IPS DF 4.7 (cell line): Measurements from ENCODE around the gene LPIN1.
"Not testable (repeated sequence)": the region's sequence is repeated elsewhere in the genome, so short reads cannot be mapped to it uniquely, and the experiment has no call there.

Source experiments
- DNase-seq: peaks from one replicate; pipeline ENCODE4 v3.0.0-alpha.2; 2013; ENCODE audit warnings: low spot score; ENCODE audit errors: extremely low read depth

Gene LPIN1

DNA sequence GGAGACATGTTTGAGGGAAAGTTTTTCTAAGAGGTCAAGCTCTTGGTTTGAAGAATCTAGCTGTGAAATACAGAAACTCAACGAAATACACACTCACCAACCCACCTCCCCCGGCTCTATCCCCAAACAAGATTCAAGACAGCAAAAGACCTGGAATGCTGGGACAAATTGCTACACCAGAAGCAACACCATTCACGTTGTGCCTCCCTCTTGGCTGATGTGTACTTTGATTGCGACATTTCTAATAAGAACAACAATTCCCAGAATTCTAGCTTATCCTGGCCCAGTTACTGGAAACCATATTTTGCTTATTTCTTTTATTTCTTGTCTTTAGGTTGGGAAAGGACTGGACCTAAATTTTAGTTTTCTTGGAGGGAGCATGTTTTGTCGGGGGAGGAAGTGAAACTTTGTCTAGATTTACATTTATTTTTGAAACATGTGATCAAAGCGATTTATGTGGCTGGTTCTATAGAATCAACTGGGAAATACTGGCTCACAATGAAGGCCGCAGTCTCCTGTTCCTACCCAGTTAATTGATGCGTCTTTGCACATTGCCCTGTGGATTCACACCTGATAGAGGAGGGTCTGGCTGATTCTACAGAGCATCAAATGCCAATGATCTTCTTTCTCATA, 29.6 kb upstream of the LPIN1 start:
- DNase-seq: no peak

DNA sequence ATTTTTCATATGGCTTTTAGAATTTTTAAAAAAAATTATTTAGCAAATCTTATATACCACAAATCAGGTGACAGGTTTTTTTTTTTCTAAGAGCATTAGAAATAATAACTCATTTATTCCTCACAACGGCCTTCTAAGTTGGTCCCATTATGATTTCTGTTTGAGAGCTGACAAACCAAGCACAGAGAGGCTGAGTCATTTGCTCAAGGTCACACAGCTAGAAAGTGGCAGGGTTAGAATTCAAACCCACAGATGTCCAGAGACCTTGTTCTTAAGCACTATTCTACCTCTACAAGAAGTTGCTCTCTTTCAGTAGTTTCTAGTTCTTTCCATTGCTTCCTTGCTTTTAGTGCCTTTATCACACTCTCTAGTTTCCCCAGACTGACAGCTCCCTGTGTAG, 28.8 kb upstream of the LPIN1 start:
- no peak for DNase-seq

DNA sequence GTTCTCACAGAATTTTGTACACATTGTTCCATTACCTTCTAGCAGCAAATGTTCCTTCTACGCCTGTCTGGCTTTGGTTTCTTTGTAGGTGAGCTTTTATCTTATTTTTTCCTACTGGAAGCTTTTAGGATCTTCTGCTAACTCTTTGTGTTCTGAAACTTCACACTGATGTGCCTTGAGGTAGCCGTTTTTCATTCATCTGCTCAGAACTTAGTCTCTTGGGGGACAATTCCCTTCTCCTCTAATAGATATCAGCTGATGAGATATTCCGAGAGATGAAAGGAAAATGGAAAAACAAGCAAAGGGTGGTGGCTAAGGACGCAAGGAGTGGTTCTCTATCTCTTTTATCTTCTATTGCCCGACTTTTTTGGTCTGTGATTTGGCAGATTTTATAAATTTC, 27.8 kb upstream of the LPIN1 start:
- no peak for DNase-seq

DNA sequence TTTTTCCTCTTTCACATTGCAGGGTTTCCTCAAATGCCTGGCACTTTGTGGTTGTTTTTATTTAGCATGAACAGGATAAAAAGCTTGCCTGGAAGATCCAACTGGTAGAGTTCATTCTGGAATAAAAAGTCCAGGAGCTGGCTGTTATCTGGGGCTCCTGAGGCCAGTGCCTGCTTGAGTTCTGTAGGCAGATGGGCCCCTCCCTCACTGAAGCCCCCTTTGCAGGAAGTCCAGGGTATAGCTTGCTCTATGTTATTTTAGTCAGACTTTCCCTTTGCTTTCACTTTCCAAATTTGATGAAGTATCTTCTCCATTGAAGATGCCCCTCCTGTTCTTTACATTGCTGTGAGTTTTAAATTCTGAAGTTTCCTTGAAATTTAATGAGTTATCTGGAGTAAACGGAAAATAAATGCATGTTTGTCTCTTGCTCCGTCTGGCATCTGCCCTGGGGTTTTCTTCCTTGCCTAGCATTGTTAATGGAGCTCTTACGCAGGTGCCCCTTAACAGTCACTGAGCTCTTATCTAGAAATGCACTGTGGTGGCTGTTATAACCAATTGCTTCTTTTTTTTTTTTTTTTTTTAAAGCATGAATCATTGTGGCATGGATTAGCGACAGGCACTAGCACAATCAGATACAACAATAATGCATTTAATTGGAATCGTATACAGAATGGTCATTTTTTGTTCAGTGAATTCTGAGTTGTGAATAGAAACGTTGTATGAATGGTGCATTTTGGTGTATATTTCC, 27.0 kb upstream of the LPIN1 start:
- no peak for DNase-seq

DNA sequence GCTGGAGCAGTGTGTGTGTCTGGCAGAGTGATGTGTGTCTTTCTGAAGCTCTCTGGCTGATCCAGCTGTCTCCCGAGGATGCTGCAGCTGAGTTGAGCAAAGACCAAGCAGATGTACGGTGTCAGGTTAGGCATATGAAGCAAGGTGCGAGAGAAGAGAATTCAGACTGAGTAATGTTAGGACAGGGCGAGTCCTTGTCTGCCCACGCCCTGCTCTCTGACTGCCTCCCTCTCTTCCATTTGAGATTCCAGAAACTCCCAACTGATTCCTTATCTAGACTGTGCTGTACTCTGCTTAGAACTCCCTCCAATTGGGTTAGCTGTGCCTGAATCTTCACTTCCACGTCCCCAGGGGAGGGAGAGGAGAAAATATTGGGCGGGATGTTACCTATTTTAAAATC, 25.7 kb upstream of the LPIN1 start:
- DNase-seq: no peak

DNA sequence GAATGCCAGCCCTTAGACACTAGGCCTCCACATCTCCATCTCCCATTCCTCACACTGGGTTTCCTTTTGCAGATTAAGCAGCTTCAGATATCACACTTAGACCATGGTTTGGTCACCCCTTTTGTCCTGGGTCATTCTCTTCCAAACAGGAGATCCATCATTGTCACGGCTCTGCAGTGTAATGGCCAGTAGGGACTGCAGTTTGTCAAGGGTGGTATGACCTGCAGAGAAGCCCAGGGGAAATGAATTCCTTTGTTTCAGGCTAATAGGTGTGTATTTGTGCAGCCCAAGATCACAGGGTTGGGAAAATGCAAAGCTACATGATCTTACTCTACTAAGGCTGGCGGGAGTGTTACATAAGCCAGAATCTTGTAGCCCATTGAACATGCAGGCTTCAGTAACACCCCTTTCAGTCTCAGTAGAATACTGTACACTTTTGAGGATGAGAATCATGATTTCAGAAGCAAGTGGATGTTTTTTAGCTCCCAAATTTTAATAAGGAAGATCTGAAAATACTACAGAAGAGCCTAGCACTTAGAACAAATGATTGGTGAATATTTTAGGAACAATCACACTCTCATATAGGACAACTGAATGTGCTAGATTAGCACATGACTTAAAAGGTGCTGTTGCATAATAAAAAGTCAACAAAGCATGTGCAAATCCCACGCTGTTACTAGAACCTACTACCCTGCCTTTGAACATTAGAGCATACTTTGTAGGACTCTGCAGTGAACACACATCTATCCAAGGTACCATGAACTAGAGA, 24.0 kb upstream of the LPIN1 start:
- DNase-seq: no peak

DNA sequence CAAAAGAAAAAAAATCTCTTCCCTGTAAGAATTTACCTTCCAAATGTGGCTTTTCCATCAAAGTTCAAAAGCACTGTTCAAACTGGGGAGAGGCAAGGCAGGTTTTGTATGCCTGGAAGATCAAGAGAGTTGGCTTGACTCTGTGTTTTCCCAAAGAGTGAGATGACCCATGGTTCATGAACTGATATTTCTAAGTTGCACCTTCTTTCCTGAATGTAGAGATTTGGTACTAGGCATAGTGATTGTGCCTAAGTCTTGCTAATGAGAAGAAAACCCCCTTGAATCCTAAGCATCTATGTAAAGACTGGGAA, 23.4 kb upstream of the LPIN1 start:
- DNase-seq: no peak

DNA sequence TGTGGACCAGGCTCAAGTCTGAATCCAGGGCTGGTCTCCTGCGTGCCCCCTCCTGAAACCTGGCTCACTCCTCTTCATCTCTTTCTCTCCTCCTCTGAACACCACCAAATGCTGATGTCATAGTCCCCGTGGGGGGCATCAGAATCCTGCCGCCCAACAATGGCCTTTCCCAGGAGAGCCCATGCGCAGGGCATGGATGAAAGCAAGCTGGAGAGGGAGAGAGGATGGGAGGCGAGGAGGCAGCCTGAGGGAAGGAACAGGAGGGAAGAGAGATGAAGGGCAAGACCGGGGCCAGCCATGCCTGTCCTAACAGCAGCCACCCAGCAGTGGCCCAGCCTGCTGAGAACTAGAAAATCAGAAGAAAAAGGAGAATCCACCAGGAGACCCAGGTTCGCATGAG, 22.3 kb upstream of the LPIN1 start:
- DNase-seq: no peak

DNA sequence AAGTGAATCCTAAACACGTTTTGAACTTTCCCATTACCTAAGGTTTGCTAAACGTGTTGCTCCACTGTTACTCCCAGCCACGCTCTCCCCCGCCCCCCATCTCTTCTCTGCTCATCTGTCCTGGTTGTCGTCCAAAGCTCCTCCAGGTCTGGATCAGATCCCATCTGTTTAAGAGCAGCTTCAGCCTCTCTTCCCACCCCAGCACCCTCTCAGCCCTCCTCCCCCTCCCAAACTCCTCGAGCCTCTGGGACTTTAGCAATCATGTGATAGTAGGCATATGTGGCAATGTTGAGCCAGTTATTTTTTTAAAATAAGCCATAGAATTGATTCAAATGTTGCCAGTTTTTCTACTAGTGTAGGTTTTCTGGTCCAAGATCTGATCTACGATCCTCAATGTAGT, 20.0 kb upstream of the LPIN1 start:
- DNase-seq: no peak

DNA sequence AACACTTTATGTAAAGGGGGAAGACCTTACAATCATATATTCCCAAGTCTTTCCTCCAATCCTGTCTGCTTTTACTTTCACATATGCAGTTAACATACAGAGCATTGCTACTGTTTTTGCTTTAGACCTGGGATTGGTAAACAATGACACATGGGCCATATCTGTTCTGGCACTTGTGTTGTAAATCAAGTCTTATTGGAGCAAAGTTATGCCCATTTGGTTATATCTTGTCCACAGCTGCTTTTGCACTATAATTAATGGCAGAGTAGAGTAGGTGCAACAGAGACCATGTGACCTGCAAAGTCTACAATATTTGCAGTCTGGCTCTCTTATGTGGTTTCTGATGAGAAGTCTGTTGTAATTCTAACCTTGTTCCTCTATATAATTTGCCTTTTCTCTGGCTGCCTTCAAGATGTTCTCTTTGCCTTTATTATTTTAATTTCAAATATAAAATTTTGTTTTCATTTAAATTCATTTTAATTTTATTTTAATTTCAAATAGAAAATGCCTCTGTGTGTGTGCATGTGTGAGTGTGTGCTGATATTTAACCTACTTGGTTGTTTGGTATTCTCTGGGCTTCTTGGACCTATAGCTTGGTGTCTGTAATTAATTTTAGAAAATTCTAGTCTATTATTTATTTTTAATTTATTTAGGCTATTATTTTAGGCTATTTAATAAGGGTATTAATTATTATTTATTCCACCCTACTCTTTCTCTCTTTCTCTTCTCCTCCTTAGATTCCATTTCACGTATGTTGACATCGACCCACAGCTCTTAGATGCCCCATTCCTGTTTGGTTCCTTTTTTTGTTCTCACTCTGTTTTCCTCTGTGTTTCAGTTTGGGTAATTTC, 16.8 kb upstream of the LPIN1 start:
- DNase-seq: no peak

DNA sequence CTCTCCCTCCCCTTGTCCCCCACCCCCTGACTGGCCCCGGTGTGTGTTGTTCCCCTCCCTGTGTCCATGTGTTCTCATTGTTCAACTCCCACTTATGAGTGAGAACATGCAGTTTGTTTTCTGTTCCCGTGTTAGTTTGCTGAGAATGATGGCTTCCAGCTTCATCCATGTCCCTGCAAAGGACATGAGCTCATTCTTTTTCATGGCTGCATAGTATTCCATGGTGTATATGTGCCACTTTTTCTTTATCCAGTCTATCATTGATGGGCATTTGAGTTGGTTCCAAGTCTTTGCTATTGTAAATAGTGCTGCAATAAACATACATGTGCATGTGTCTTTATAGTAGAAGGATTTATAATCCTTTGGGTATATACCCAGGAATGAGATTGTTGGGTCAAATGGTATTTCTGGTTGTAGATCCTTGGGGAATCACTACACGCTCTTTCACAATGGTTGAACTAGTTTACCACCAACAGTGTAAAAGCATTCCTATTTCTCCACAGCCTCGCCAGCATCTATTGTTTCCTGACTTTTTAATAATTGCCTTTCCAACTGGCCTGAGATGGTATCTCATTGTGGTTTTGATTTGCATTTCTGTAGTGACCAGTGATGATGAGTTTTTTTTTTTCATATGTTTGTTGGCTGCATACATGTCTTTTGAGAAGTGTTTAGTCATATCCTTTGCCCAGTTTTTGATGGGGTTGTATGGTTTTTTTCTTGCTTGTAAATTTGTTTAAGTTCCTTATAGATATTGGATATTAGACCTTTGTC, 15.0 kb upstream of the LPIN1 start:
- DNase-seq: not testable (repeated sequence)

DNA sequence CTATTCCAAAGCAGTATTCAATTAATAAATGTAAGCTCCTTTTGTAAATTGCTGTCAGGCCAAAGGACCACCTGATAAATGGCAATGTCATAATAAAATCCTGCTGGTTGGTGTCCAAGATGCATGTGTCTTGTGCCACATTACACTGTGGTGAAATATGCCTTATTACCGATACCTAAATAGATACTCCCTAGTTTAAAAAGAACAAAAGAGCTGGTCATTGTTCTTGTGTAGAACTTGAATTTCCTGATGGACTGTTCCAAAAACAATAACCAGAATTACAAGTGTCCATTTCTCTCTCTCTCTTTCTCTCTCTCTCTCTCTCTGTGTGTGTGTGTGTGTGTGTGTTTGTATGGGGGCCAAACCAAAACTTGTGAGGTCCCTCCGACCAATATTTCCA, 13.8 kb upstream of the LPIN1 start:
- no peak for DNase-seq

DNA sequence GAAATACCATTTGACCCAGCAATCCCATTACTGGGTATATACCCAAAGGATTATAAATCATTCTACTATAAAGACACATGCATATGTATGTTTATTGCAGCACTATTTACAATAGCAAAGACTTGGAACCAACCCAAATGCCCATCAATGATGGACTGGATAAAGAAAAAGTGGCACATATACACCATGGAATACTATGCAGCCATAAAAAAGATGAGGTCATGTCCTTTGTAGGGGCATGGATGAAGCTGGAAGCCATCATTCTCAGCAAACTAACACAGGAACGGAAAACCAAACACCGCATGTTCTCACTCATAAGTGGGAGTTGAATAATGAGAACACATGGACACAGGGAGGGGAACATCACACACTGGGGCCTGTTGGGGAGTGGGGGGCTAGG, 8.6 kb upstream of the LPIN1 start:
- not testable (repeated sequence) for DNase-seq

DNA sequence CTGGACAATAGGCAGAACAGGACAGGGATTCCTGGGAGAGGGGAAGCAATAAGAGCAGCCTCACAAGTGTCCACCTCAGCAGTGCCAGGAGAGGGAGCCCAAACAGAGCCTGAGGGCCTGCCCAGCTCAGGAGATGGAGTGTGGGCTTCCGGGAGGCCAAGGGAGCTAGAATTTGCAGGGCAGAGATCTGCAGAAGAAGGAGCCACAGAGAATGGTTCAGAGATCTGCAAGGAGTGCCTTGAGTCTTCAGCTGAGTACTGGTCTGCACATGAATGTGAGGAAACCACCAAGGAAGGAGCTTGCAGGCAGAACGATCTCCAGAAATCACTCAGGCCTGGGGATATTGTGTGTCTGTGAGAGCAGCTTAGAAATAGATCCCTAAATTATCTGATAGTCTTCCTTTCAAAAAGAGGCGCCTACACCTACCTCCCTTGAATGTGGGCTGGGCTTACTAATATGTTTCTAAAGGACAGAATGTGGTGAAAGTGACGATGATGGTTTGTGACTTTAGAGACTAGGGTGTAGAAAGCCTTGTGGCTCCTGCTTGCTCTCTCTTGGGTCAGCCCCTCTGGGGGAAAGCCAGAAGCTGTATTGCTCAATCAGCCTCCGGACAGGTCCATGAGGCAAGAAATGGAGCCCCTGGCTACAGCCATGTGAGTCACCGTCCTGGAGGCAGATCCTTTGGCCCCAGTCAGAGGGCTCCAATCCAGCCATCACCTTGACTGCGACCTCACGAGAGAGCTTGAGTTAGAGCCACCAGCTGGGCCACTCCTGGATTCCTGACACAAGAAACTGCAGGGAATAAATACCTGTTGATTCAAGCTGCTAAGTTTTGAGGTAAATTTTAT, 7.6 kb upstream of the LPIN1 start:
- DNase-seq: no peak

DNA sequence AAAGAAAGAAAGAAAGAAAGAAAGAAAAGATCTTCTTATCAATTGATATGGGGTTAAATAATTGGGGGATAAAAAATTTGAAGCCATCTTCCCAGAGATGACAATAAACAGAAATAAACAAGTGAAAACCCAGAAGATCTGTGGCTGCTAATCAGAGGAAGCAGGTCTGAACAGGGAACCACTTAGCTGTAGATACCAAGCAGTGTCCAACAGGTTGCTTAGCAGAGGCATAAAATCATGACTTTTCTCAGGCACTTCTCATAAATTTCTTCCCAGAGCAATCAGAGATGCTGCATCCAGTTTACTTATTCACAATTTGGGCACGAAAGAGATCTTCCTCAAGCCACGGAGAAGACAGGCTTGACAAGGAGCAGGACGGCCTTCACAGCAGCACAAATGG, 5.7 kb upstream of the LPIN1 start:
- DNase-seq: no peak

DNA sequence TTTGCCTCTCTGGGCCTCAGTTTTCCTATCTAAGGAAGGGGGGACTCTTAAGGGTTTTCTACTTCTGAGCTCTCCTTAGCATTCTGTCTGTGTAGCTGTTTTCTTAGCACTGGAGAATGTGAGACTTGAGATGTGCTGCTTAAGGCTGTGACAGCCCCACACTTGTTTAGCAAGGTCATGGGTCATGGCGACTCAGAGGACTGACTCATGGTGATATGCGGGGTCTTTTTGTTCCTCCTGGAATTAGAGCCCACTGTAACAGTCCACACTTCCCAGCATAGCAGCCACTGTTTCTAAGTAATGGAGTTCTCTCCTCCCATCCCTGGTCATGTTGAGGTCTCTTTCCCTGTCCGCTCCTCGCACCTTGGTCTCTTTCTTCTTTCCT, 4.1 kb upstream of the LPIN1 start:
- DNase-seq: no peak

DNA sequence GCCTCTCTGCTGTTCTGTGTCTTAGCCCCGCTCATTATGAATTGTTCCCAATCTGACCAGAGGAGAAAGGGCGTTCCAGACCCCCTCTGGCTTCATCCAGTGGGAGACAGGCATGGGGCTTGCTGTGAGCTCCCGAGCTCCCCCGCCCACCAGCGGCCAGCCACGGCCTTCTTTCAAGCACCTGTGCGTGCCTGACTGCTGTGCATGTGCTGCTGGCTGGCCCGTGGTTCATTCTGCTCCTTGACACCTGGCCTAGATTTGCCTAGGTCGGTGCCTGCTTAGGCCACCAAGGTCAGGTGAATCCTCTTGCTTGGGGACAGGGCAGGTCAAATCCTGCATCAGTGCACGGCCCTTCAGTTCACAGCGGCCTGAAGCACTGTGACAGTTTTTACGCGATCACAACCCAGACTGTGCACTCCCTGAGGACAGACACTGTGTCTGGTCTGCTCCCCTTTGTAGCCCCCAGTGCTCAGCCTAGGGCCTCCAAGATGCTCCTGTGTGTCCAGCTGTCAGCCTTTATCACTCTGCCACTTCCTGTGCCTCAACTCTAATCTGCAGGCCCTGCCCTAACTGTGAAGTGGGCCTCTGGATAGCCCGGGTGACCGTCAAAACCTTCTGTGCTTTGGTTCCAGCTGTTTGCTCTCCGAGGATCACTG, 3.6 kb upstream of the LPIN1 start:
- DNase-seq: no peak

DNA sequence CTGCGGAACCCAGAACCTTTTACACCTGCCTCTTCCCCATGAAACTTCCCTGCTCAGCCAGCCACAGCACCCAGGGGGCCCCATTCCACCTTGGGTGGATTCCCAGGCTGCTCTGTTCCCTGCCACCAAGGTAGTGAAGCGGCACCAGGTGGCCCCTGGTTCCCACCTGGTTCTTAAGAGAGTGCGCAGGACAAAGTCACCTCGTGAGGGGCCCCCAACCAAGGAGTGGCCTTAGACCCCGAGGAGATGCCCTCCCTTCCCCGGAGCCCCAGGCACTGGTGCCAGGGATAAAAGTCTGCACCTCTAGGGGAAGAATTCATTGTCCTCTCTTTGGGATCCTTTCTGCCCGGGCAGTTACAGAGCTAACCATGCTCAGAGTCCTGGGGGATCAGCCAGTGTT, 3.1 kb upstream of the LPIN1 start:
- DNase-seq: no peak

DNA sequence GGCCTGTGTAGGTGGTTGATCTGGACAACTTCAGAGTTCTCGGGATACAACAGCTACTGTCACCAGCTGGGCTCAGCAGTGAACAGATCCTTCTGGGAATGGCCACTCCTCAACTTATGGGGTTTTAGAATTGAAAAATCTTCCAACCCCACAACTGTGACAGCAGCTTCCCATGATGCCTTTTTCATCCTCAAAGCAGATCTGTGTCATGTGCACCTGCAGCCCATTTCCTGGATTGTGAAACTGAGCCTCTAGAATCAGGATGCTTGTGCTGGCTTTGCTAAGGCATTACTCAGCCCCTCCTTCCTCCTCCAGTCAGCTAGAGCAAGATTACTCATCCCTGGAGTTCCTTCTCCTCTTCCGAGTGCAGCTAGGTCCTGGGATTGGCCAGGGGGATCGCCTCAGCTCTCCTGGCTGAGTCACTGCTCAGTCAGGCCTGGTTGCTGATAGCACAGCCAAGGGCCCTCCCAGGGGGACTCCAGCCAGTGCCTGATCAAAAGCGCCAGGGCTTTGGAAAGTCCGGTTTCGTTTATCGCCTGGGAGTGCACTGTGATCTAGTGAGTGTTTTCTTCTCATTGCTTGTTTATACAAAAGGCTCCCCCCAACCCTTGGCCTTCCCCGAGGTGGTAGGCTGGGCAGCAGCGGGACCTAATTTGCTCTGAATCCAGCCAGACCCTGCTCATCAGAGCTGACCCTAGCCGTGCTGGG, 2.4 kb upstream of the LPIN1 start:
- DNase-seq: peak; percentile 80
